GM19099 (cell line): ENCODE measurements around the gene AZU1.

ENCODE experiments used
- POLR2A ChIP-seq: IDR thresholded peaks from 3 replicates; pipeline ENCODE4 v1.6.1; 2011; ENCODE audit warnings: low read depth; ENCODE audit not compliant: insufficient read length; ENCODE audit errors: extremely low read depth

AZU1 gene

GRCh38 chr19:802498-803098, 25.0 kb upstream of the AZU1 start:
- no peak for TF ChIP-seq POLR2A

GRCh38 chr19:803099-803561, 24.5 kb upstream of the AZU1 start:
- TF ChIP-seq POLR2A: no peak

GRCh38 chr19:803686-804418, 23.8 kb upstream of the AZU1 start:
- no peak for TF ChIP-seq POLR2A

- no peak for TF ChIP-seq POLR2A
Observed at GRCh38 chr19:804419-805165, 23.0 kb upstream of the AZU1 start.

GRCh38 chr19:805166-805551, 22.5 kb upstream of the AZU1 start:
- TF ChIP-seq POLR2A: no peak

- TF ChIP-seq POLR2A: no peak
Observed at GRCh38 chr19:805600-806550, 21.8 kb upstream of the AZU1 start.

GRCh38 chr19:806815-807421, 20.7 kb upstream of the AZU1 start:
- no peak for TF ChIP-seq POLR2A

- no peak for TF ChIP-seq POLR2A
Observed at GRCh38 chr19:807627-808422, 19.8 kb upstream of the AZU1 start.

- TF ChIP-seq POLR2A: no peak
Observed at GRCh38 chr19:808423-808775, 19.2 kb upstream of the AZU1 start.

GRCh38 chr19:810077-810855, 17.4 kb upstream of the AZU1 start:
- no peak for TF ChIP-seq POLR2A

- TF ChIP-seq POLR2A: no peak
Observed at GRCh38 chr19:810883-811489, 16.7 kb upstream of the AZU1 start.

GRCh38 chr19:811506-812048, 16.1 kb upstream of the AZU1 start:
- TF ChIP-seq POLR2A: no peak
